ENCODE results near the gene SRGAP2C.
"Not testable (repeated sequence)": the region's sequence is repeated elsewhere in the genome, so short reads cannot be mapped to it uniquely, and the experiment has no call there.

Gene SRGAP2C

DNA sequence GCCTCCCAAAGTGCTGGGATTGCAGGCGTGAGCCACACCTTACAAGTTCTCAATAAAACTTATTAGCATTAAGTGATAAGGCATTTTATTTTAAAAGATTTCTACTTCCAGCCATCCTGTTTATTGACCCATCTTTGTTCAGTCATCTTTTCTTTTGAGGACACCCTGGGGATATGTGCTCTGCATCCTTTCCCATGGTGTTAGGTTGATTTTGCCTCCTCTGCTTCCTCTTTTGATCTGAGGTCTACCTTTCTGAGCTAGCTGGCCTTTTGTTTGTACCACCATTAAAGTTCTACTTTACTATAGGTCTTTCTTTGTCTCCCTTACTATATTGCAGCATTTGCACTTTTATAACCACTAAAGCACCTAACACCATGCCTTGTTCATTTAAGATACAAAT, 136.9 kb downstream of the SRGAP2C start:
- DNase-seq; H3K36me3 ChIP-seq (replicated peaks; ENCODE audit: insufficient read depth, low read length); H3K9me2 ChIP-seq (replicated peaks; ENCODE audit: insufficient read depth, low read length); H3F3A ChIP-seq (ENCODE audit: insufficient read depth, low read length); H3K27ac ChIP-seq (ENCODE audit: low read length); H3K4me3 ChIP-seq (ENCODE audit: low read length); H3K9ac ChIP-seq (ENCODE audit: low read length); H2AFZ ChIP-seq (ENCODE audit: low read length); H4K20me1 ChIP-seq (ENCODE audit: insufficient read depth, low read length); H3K79me2 ChIP-seq (ENCODE audit: low read length); H3K9me3 ChIP-seq (replicated peaks; ENCODE audit: insufficient read depth, low read length); H3K27me3 ChIP-seq (replicated peaks; ENCODE audit: insufficient read depth, low read length); H3K4me1 ChIP-seq (ENCODE audit: low read length); H3K4me2 ChIP-seq (ENCODE audit: low read depth, low read length): not testable (repeated sequence)

DNA sequence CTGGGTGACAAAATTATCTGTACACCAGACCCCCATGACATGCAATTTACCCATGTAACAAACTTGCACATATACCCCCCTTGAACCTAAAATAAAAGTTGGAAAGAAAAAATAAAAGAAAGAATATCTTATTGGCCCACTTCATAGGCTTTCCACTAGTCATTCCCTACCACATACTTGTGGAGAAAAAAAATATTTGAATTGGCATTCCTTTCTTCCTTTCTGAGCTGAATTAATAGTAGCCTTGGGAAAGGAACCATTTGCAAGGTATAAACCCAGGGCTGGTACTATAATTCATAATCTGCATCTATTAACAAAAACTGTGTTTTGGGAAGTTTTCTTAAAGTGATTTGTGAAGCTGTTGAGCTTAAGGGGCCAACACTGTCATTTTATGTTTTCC, 140.0 kb downstream of the SRGAP2C start:
- H3K27me3 ChIP-seq (replicated peaks; ENCODE audit: insufficient read depth, low read length); H4K20me1 ChIP-seq (ENCODE audit: insufficient read depth, low read length); H3K27ac ChIP-seq (ENCODE audit: low read length); H3F3A ChIP-seq (ENCODE audit: insufficient read depth, low read length); H3K4me1 ChIP-seq (ENCODE audit: low read length); H2AFZ ChIP-seq (ENCODE audit: low read length); H3K9me2 ChIP-seq (replicated peaks; ENCODE audit: insufficient read depth, low read length); H3K9me3 ChIP-seq (replicated peaks; ENCODE audit: insufficient read depth, low read length); H3K79me2 ChIP-seq (ENCODE audit: low read length); H3K4me2 ChIP-seq (ENCODE audit: low read depth, low read length); H3K9ac ChIP-seq (ENCODE audit: low read length); H3K4me3 ChIP-seq (ENCODE audit: low read length); DNase-seq; H3K36me3 ChIP-seq (replicated peaks; ENCODE audit: insufficient read depth, low read length): not testable (repeated sequence)

DNA sequence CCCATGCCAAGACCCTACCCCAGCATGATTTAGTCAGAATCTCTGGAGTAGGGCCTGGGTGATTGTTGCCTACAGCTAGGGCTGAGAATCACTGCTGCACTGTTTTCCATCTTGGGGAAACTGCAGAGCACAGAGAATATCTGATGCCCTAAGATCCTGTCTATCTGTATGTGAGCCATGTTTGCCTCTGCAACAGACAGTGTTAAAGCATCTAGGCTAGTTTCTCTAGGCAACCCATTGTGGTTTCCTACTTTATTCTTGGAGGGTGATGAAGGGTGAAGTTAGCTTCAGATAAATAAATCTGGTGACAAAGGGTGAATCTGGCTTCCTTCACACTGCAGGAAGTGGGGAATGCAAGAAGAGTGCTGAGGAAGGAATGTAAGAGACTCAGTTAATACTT, 147.4 kb downstream of the SRGAP2C start:
- H4K20me1 ChIP-seq (ENCODE audit: insufficient read depth, low read length); H3F3A ChIP-seq (ENCODE audit: insufficient read depth, low read length); H3K9me2 ChIP-seq (replicated peaks; ENCODE audit: insufficient read depth, low read length); H3K9me3 ChIP-seq (replicated peaks; ENCODE audit: insufficient read depth, low read length); H3K4me2 ChIP-seq (ENCODE audit: low read depth, low read length); H3K9ac ChIP-seq (ENCODE audit: low read length); H3K4me1 ChIP-seq (ENCODE audit: low read length); H3K36me3 ChIP-seq (replicated peaks; ENCODE audit: insufficient read depth, low read length); H3K27ac ChIP-seq (ENCODE audit: low read length); H3K27me3 ChIP-seq (replicated peaks; ENCODE audit: insufficient read depth, low read length); DNase-seq; H2AFZ ChIP-seq (ENCODE audit: low read length); H3K79me2 ChIP-seq (ENCODE audit: low read length); H3K4me3 ChIP-seq (ENCODE audit: low read length): not testable (repeated sequence)

DNA sequence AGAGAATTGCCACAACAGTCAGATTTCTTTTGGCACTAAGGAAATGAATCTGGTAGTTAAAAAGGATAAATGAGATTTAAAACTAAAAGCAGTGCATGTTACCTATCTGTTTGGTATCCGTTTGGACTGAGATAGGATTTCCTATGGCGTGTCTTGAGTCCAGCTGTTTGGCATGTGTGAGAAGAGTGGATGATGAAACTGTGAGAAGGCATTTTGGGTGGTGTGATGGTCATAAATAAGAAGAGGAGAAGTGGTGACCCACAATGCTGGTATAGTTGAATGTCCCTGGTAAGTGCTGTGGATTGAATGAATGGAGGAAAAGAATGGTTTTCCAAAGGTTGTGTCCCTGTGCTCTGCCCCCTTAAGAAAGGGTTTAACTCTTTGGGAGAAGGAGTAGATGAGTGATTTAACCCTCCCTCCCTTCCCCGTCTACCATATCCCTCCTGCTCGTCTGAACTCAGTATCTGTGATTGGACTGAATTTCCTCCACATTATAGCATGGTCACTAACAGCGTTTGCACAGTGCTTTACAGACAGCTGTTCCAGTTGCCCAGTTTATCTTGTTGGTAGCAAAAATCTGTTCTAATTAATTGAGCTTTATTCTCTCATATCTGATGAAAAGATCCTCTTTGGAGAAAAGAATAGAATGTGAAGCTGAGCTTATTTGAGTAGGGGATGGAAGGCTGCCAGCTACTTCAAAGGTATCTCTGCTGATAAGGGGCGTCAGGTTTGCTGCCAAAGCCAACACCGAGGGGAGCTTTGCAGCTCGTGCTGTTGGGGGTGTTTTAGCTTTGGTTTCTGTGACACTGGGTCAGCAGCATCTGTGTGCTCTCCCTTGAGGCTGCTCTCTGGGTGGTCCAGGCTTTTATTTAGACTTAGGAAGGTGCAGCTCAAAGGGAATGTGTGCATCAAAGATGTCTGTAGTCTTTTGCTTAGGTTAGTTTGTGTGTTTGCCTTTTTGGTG, 148.1 kb downstream of the SRGAP2C start:
- not testable (repeated sequence) for H3F3A ChIP-seq (ENCODE audit: insufficient read depth, low read length); H3K27ac ChIP-seq (ENCODE audit: low read length); H3K79me2 ChIP-seq (ENCODE audit: low read length); H3K9ac ChIP-seq (ENCODE audit: low read length); H3K4me3 ChIP-seq (ENCODE audit: low read length); H3K4me1 ChIP-seq (ENCODE audit: low read length); H2AFZ ChIP-seq (ENCODE audit: low read length); H3K27me3 ChIP-seq (replicated peaks; ENCODE audit: insufficient read depth, low read length); H4K20me1 ChIP-seq (ENCODE audit: insufficient read depth, low read length); H3K9me3 ChIP-seq (replicated peaks; ENCODE audit: insufficient read depth, low read length); H3K4me2 ChIP-seq (ENCODE audit: low read depth, low read length); H3K36me3 ChIP-seq (replicated peaks; ENCODE audit: insufficient read depth, low read length); H3K9me2 ChIP-seq (replicated peaks; ENCODE audit: insufficient read depth, low read length); DNase-seq

DNA sequence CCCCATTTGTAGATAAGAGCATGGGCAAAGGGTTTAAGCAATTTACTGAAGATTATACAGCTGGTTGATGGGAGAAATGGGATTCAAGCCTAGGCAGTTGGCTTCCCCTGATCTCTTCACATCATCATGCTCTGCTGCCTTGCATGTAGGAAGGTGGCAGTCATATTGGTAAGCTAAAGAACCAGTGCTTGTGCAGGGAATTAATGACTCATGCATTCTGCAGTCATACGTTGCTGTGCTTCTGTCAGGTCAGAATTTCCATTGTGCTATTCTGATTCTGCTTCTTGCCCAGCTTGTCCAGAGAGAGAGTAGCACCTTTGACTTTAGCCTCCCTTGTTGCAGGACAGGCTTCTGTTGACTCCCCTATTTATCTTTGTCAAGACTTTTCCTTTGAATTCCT, 153.2 kb downstream of the SRGAP2C start:
- H3K9ac ChIP-seq (ENCODE audit: low read length); H3K4me3 ChIP-seq (ENCODE audit: low read length); H4K20me1 ChIP-seq (ENCODE audit: insufficient read depth, low read length); H3K27me3 ChIP-seq (replicated peaks; ENCODE audit: insufficient read depth, low read length); H2AFZ ChIP-seq (ENCODE audit: low read length); H3K9me3 ChIP-seq (replicated peaks; ENCODE audit: insufficient read depth, low read length); H3F3A ChIP-seq (ENCODE audit: insufficient read depth, low read length); H3K4me2 ChIP-seq (ENCODE audit: low read depth, low read length); H3K79me2 ChIP-seq (ENCODE audit: low read length); H3K36me3 ChIP-seq (replicated peaks; ENCODE audit: insufficient read depth, low read length); H3K4me1 ChIP-seq (ENCODE audit: low read length); H3K27ac ChIP-seq (ENCODE audit: low read length); H3K9me2 ChIP-seq (replicated peaks; ENCODE audit: insufficient read depth, low read length); DNase-seq: not testable (repeated sequence)

DNA sequence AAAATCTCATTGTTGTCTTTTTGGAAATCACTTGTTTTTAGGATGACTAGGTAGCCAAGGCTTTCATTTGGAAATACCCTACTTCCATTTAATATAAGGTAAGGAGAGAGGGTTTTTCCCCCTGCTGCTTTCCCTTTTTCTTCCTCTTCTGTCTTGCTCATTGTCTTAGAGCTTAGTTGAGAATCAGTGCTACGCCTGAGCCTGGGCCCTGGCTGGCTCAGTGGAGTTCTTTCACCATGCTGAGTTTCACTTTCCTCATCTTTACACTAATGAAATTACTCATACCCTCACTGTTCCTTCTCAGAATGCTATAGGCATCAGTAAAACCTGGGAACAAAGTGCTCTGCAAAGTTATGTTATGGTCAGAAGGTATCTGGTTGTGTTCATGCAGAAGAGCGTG, 154.8 kb downstream of the SRGAP2C start:
- not testable (repeated sequence) for H4K20me1 ChIP-seq (ENCODE audit: insufficient read depth, low read length); H3K4me3 ChIP-seq (ENCODE audit: low read length); H3K4me2 ChIP-seq (ENCODE audit: low read depth, low read length); H3K79me2 ChIP-seq (ENCODE audit: low read length); H3K9ac ChIP-seq (ENCODE audit: low read length); DNase-seq; H3K9me3 ChIP-seq (replicated peaks; ENCODE audit: insufficient read depth, low read length); H3K27me3 ChIP-seq (replicated peaks; ENCODE audit: insufficient read depth, low read length); H3K9me2 ChIP-seq (replicated peaks; ENCODE audit: insufficient read depth, low read length); H3K4me1 ChIP-seq (ENCODE audit: low read length); H2AFZ ChIP-seq (ENCODE audit: low read length); H3F3A ChIP-seq (ENCODE audit: insufficient read depth, low read length); H3K36me3 ChIP-seq (replicated peaks; ENCODE audit: insufficient read depth, low read length); H3K27ac ChIP-seq (ENCODE audit: low read length)

DNA sequence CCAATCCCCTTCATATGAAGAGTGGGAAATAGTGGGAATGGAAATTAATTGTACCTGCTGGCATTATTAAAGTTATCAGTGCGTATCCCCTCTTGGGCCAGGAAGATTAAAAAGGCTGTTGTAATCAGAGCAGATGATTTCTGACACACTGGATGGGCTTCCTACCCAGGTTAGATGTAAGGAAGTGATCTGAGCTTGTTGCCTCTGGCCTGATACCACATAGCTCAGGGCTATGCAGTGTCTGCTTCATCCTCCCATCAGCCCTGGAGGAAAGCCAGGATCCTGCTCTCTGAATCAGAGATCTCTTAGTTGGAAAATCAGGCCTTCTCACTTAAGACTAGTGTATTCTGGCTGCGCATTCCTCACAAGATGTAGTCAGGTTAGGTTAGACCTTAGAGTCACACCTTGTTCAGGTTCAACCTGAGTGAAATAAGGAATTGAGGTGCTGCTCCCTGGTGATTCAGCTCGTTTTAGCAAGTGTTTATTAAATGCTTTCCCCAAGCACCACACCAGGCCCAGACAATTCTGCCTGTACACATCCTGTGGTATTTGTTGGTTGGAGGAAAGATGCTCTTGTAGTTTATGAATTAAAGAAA, 158.6 kb downstream of the SRGAP2C start:
- not testable (repeated sequence) for H3K9me2 ChIP-seq (replicated peaks; ENCODE audit: insufficient read depth, low read length); H3K4me1 ChIP-seq (ENCODE audit: low read length); DNase-seq; H4K20me1 ChIP-seq (ENCODE audit: insufficient read depth, low read length); H2AFZ ChIP-seq (ENCODE audit: low read length); H3K9me3 ChIP-seq (replicated peaks; ENCODE audit: insufficient read depth, low read length); H3K4me2 ChIP-seq (ENCODE audit: low read depth, low read length); H3F3A ChIP-seq (ENCODE audit: insufficient read depth, low read length); H3K4me3 ChIP-seq (ENCODE audit: low read length); H3K79me2 ChIP-seq (ENCODE audit: low read length); H3K9ac ChIP-seq (ENCODE audit: low read length); H3K27ac ChIP-seq (ENCODE audit: low read length); H3K27me3 ChIP-seq (replicated peaks; ENCODE audit: insufficient read depth, low read length); H3K36me3 ChIP-seq (replicated peaks; ENCODE audit: insufficient read depth, low read length)

DNA sequence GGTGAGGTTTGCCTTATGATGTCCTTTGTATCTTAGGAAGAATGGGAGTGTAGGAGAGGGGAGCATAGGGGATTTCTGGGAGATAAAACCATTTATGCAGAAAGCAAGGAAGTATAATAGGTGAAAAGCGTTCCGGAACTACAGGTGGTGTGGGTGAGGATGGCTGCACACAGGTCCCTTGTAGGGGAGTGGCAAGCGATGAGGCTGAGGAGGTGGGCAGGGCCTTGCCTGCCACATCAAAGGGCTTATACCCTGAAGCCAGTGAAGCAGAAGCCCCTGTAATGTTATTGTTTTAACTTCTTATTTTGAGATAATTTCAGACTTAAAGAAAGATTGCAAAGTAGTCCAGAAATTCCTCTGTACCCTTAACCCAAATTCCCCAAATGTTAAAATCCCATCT, 159.6 kb downstream of the SRGAP2C start:
- not testable (repeated sequence) for H3K27me3 ChIP-seq (replicated peaks; ENCODE audit: insufficient read depth, low read length); H3K4me2 ChIP-seq (ENCODE audit: low read depth, low read length); H3K9me2 ChIP-seq (replicated peaks; ENCODE audit: insufficient read depth, low read length); H3F3A ChIP-seq (ENCODE audit: insufficient read depth, low read length); H2AFZ ChIP-seq (ENCODE audit: low read length); H3K79me2 ChIP-seq (ENCODE audit: low read length); H3K9ac ChIP-seq (ENCODE audit: low read length); H3K36me3 ChIP-seq (replicated peaks; ENCODE audit: insufficient read depth, low read length); H3K4me1 ChIP-seq (ENCODE audit: low read length); H4K20me1 ChIP-seq (ENCODE audit: insufficient read depth, low read length); H3K27ac ChIP-seq (ENCODE audit: low read length); H3K4me3 ChIP-seq (ENCODE audit: low read length); H3K9me3 ChIP-seq (replicated peaks; ENCODE audit: insufficient read depth, low read length); DNase-seq
